ENCODE measurements around the gene NUCB2. TPM values are rescaled to one million over a fixed set of nuclear protein-coding genes. Genes with fewer than 3 reads are reported as not detected.

NUCB2 gene
- total RNA-seq, 4 donors from 2014 or later: 12.2 to 42.7 (median 17.3) TPM

DNA sequence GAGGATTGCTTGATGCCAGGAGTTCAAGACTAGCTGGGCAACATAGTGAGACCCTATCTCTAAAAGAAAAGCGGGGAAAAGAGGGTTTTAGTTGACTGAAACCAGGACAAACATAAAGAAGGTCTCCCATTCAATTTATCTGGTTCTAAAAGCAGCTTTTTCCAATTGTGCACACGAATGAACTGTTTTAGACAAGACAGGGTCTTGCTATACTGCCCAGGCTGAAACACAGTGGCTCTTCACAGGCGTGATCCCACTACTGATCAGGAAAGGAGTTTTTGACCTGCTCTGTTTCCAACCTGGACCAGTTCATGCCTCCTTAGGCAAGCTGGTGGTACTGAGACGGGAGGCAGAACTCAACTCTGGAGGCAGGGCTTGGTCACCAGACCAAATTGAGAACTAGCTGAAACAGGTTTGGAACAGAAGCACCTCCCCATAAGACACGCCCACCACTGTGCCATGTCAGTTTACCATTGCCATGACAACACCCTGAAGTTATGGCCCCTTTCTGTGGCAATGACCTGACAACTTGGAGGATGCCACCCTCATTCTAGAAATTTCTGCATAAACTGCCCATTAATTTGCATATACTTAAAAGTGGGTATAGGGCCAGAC, 2.8 kb upstream of the NUCB2 start:
- Histone ChIP-seq H3K36me3 (no peaks in the 10 kb centered on the region), H3K4me1 (peaks cover 0 to 13% (median 0%) of the 10 kb centered on the region in 4 donors), H3K27me3 (no peaks in the 10 kb centered on the region), H3K4me3 (no peak overlapping the region), H3K9me3 (no peaks in the 10 kb centered on the region), H3K27ac (no peak overlapping the region)
- TF ChIP-seq POLR2A (IDR thresholded peaks at IDR 0.05): no peak
- TF ChIP-seq, protein P1, sequence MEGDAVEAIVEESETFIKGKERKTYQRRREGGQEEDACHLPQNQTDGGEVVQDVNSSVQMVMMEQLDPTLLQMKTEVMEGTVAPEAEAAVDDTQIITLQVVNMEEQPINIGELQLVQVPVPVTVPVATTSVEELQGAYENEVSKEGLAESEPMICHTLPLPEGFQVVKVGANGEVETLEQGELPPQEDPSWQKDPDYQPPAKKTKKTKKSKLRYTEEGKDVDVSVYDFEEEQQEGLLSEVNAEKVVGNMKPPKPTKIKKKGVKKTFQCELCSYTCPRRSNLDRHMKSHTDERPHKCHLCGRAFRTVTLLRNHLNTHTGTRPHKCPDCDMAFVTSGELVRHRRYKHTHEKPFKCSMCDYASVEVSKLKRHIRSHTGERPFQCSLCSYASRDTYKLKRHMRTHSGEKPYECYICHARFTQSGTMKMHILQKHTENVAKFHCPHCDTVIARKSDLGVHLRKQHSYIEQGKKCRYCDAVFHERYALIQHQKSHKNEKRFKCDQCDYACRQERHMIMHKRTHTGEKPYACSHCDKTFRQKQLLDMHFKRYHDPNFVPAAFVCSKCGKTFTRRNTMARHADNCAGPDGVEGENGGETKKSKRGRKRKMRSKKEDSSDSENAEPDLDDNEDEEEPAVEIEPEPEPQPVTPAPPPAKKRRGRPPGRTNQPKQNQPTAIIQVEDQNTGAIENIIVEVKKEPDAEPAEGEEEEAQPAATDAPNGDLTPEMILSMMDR (IDR thresholded peaks at IDR 0.05): no peak
- DNase-seq: no peak

DNA sequence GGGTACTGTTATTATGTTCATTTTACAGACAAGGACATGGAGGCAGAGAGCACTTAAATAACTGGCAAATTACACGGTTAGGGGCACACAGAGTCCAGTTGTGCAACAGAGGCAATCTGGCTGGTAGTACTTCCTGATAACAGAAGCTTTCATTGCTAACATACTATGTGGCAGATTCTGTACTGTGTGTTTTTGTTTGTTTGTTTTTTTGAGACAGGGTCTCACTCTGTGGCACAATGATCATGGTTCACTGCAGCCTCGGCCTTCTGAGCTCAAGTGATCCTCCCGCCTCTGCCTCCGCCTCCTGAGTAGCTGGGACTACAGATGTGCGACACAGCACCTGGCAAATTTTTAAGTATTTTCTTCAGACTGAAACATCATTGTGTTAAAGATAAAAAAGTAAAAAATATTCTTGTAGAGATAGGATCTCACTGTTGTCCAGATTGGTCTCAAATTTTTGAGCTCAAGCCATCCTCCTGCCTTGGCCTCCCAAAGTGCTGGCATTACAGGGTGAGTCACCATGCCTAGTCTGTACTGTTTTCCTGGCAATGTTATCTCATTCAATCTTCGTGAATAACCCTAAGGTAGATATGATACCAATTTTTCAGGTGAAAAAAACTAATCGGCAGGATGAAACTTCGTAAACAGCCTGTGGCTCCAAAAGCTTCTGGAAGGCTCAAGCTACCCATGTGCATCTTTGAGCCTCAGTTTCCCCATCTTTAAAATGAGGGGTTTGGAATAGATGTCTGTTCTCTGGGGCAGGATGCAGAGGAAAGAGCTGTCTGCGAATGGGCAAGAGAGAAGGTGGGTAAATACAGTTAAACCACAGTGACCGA, 921 bp upstream of the NUCB2 start:
- Histone ChIP-seq H3K27ac (peak overlapping the region; percentile 72 to 86 (median 83)), H3K4me3 (peak overlapping the region; percentile 68 to 96 (median 76))

DNA sequence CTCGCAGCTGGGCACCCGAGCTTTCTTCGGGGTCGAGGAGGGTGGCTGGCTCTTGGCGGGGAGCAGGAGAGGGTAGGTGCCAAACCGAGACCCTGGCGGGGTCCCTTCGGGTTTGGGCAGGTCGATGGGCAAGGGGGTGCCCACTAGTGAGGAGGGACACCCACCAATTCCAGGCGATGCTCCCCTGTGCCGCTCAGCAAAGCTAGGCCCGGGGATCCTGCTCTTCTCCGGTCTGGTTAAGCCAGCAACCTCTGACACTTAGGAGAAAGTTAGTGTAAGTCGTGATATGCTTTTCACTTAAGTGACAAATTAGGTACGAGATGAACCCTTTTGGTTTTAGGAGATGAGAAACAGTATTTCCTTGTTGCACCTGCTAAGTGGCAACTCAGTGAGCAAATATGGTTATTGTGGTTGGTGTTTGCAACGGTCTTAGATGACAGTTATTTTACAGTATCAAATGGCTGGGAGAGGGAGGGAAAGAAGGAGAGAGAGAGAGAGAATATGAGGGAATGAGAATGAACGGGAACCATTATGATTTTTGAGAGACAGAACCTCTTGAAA, 565 bp downstream of the NUCB2 start:
- peak in 1 of 3 donors; percentile 56 for DNase-seq
- no peaks in the 10 kb centered on the region for H3K9me3 ChIP-seq
- no peaks in the 10 kb centered on the region for H3K27me3 ChIP-seq
- peak overlapping the region; percentile 72 to 86 (median 83) for H3K27ac ChIP-seq
- peak overlapping the region; percentile 68 to 96 (median 76) for H3K4me3 ChIP-seq
- H3K4me1 ChIP-seq: peaks cover 0 to 13% (median 0%) of the 10 kb centered on the region in 4 donors
- no peak for TF ChIP-seq POLR2A (IDR thresholded peaks at IDR 0.05)
- TF ChIP-seq, protein P1 (IDR thresholded peaks at IDR 0.05): no peak
- H3K36me3 ChIP-seq: no peaks in the 10 kb centered on the region

More for the DNA sequence above, 921 bp upstream of the NUCB2 start:
- Histone ChIP-seq H3K36me3 (no peaks in the 10 kb centered on the region), H3K9me3 (no peaks in the 10 kb centered on the region), H3K4me1 (peaks cover 0 to 13% (median 0%) of the 10 kb centered on the region in 4 donors), H3K27me3 (no peaks in the 10 kb centered on the region)
- TF ChIP-seq POLR2A (IDR thresholded peaks at IDR 0.05): no peak
- TF ChIP-seq, protein P1 (IDR thresholded peaks at IDR 0.05): no peak
- no peak for DNase-seq

DNA sequence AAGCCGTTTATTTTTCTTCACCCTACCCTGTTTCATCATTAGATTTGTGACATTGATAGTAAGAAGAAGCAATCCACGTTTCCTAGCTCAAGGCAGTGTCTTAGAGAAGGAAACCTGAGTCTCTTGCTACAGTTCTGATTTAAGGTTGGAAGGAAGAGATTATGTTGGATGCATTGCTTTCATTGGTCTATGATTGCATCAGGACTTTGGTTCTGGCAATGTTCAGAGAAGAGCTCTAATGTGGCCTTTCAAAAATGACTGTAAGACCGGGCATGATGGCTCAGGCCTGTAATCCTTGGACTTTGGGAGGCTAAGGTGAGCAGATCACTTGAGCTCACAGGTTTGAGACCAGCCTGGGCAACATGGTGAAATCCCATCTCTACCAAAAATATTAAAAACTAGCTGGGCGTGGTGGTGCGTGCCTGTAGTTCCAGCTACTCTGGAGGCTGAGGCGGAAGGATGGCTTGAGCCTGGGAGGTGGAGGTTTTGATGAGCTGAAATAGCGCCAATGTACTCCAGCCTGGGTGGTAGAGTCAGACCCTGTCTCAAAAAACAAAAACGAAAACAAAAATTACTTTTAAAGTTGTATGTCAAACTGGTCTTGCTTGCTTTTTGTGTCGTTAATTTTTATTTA, 4.1 kb downstream of the NUCB2 start:
- TF ChIP-seq POLR2A (IDR thresholded peaks at IDR 0.05): no peak
- TF ChIP-seq, protein P1 (IDR thresholded peaks at IDR 0.05): no peak
- peaks cover 0 to 10% (median 0%) of the 10 kb centered on the region in 4 donors for H3K4me1 ChIP-seq
- no peaks in the 10 kb centered on the region for H3K36me3 ChIP-seq
- DNase-seq: no peak
- H3K27me3 ChIP-seq: no peaks in the 10 kb centered on the region
- H3K4me3 ChIP-seq: no peak overlapping the region
- H3K27ac ChIP-seq: no peak overlapping the region
- no peaks in the 10 kb centered on the region for H3K9me3 ChIP-seq

DNA sequence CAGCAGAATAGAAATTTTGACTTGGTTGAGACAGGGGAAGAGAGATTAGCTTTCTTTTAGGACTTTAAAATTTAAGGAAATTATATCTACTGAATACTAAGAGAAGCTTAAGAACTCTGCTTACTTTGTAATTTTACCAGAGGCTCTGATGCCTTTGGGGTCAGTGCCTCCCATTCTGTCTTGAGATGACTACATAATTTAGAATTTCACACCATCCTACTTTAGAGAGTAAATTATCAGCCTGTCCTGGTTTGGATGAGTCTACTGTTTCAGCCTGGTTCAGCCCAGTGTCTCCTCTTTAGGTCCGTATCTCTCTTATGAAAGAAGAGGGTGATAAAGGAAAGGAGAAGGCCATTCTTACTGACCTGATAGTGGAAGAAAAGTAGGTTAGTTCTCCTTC, 9.8 kb downstream of the NUCB2 start:
- no peaks in the 10 kb centered on the region for H3K27me3 ChIP-seq
- H3K27ac ChIP-seq: peak overlapping the region in 1 of 4 donors; percentile 20
- TF ChIP-seq POLR2A (IDR thresholded peaks at IDR 0.05): no peak
- TF ChIP-seq, protein P1 (IDR thresholded peaks at IDR 0.05): no peak
- no peaks in the 10 kb centered on the region for H3K36me3 ChIP-seq
- no peak overlapping the region for H3K4me3 ChIP-seq
- H3K4me1 ChIP-seq: no peaks in the 10 kb centered on the region
- DNase-seq: no peak
- H3K9me3 ChIP-seq: no peaks in the 10 kb centered on the region

Measured in Peyer's patch (tissue), 4 donors.